ENCODE results near the gene CPNE4.
"Not testable (repeated sequence)": the region's sequence is repeated elsewhere in the genome, so short reads cannot be mapped to it uniquely, and the experiment has no call there.

CPNE4 gene

DNA sequence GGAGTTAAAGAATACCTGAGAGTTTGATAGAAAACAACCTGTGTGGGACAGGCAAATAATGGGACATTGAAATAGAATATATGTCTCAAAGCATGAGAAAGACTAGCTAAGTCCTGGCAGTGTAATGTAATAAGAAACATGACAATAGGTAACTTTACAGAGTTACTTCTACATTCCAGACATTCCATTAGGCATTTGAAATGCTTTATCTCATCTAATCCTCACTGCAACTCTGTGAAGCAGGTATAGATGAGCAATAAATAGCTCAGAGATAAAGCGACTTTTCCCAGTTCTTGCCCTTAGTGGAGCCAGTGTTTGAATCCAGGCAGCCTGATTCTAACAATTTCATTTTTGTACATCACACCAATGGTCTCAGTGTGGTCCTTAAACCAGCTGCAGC is 76.8 kb downstream of the CPNE4 start:
- no peak for DNase-seq (ENCODE audit: low read depth)

DNA sequence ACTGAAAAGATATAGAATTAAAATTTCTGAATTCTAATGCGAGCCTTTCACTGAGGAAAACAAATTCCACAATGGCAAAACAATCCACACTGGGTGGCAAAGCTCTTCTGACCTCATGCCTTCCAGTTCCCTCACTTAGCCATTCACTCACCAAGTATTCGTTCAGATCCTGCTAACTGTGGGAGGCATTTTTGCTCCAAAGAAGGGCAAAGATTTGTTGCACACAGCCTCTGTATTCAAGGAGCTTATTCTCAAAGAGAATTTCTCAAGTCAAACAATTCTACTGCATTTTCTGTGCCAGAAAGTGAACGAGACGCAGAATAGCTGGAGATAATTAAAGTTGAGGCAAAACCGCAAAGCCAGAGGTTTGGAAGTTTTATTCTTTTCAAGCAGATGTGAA is 77.3 kb downstream of the CPNE4 start:
- no peak for DNase-seq (ENCODE audit: low read depth)

DNA sequence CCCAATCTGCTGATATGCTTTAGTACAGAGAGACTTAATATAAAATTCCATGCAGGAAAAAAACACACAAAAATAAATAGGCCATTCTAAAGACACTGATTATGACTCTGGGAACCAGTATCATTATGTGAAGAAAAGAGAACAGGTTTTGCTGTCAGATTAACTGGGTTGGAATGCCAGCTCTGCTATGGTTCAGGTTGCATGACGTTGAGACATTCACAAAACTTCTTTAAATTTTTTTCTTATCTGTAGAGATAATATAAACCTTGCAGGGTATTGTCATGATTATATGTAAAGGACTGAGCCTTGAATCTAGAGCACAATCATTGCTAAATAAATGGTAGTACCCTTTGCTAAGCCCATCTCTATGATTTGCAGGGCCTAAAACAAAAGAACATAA is 86.0 kb downstream of the CPNE4 start:
- no peak for DNase-seq (ENCODE audit: low read depth)

DNA sequence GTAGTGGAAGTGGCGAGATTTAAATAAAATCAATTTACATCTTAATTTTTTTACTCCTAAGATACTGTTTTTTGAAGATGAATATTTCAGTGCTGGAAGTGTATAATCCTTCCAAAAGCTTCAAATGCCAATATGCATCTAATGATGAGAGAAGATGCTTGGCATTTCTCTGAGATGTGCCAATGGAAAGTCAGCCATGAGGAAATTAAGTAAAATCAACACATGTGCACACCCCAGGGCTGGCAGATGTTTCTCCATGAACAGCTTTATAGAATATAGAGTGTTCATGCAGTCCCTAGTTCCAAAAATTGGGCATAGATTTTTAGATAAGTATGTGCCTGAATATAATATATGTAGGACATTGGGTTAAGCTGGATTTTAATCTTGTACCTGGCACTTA is 90.1 kb downstream of the CPNE4 start:
- DNase-seq (ENCODE audit: low read depth), result no peak

DNA sequence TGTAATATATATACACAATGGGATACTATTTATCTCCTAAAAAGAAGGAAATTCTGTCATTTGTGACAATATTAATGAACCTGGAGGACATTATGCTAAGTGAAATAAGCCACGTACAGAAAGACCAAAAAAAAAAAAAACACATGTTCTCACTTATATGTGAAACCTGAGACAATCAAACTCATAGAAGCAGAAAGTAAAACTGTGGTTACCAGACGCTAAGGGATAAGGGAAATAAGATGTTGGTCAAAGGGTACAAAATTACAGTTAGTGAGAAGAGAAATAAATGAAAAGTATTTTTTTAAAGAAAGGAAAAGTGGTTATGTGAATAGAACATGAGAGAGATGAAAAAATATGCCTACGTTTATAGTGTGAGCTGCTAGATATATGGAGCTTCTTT is 101.1 kb downstream of the CPNE4 start:
- DNase-seq (ENCODE audit: low read depth), result no peak

DNA sequence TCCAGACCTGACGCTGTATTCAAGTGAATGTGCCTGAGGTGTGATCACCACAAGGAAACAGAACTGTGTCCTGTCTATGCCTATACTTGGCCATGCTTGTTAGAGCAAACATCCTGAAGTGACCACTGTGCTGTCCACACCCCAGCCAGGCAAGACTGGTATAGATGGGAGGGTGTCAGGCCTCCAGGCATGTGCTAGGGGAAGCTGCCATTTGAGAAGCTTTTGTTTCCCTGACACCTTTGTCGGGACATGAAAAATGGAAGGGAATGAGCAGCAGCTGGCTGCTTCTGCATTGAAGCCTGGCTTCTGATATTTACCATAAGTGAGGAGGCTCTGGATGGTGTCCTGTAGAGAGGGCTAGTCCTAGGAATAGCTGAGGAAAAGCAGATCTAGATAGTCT is 106.2 kb downstream of the CPNE4 start:
- DNase-seq (ENCODE audit: low read depth), result no peak

DNA sequence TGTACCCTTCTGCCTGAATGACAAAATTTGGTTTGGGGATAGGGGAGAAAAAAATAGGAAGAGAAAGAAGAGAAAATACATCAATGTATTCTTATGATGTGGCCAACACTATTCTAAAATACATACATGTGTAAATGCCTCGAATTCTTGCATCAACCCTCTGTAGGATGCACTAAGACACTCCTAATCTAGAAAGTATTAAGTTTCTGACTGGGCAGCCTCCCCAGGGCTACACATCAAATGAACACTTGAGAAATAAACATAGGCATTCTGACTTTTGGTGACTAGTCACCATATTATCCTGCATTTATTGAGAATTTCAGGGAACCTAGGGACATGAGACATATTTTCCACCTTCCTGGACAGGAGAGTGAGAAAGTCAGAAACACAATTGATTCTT is 109.2 kb downstream of the CPNE4 start:
- DNase-seq (ENCODE audit: low read depth), result no peak

DNA sequence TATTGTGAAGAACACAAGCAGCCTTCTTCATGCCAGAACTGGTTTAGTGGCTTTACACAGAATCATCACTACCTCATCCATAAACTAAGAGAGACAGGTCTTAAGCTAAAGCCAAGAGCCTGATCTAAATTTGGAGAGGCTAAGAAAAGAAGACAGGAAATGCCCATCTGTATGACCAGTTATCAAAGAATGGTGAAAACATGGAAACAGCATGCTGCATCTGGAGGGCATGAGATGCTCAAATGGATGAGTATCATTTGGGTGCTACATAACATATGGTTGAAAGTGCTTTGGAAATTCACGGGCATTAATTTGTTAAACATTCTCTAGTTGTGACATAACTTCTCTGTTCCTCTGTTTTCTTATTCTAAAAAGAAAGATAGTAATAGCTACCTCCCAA is 112.5 kb downstream of the CPNE4 start:
- no peak for DNase-seq (ENCODE audit: low read depth)

DNA sequence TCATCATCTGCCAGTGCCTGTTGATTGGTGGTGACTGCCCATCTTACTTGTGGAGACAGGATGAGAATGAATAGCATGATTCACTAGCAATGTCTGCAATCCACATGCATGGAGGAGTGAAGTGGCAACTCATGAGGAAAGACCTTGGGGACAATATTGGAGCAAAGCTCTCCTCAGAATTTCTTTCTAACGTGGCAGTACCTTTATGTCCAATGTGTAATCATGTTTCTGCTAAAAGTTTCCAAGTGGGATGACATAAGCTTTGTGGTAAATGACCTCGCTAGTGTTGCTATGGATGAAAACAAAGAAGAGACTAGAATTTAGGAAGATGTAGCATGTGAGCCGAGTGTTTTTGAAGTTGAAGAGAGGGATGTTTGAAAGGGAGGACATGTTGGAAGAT is 117.8 kb downstream of the CPNE4 start:
- no peak for DNase-seq (ENCODE audit: low read depth)

DNA sequence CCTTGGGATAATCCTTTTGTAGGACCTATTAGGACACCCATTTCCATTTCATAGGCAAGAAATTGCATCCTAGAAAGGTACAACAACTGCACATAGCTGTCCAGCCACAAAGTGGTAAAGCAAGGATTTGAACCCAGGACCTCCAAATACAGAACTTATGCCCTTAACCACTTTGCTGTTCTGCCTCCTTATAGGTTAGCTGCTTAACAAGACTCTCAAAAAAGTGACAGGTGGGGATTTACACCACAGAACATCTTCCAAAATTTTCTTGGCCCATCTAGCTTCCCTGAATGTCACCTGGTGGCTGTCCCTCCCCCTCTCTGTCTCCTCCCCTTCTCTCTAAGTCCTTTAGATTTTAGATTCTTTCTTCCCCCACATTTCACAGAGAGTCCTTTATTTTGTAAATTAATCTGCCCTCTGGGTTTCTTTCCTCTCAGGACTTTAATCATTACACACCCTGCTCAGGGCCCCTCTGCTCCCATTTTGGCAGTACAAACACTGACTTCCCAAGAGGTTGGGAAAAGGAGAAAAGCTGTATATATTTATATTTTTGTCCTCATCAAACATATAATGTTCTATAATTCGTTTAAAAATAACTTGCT is 120.6 kb downstream of the CPNE4 start:
- no peak for DNase-seq (ENCODE audit: low read depth)

DNA sequence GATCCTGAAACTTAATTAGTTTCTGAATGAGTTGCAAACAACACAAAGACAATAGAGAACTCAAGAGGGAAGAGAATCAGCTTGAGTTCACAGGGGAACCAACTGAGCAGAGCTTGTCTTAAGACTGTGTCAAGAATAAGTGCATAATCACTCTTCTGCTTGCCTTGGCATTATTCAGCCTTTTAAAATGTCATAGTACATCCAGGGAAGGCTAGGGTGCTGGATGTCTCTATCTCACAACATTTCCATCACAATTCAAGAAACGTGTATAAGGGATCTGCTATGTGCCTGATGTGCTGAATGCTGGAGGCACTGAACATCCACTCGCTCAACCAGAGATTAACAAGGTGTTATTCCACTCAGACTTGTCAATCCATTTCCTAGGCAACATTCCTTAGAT is 122.6 kb downstream of the CPNE4 start:
- no peak for DNase-seq (ENCODE audit: low read depth)

DNA sequence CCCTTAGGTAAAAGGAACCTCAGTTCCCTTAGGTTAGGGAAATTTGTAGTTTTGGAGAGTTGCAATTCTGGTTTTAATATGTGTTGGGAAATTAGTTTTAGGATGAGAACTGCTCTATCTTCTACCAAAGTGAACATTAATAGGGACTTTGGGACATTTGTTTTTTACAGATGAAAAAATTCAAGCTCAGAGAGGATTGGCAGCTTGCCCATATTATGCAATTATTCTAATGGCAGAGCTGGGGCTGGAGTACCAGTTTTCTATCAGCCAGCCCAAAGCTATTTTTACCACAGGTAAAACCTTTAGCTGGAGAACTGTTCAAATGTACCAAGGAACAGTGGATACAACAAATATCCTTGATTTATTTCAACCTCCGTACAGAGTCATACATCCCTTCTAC is 127.0 kb downstream of the CPNE4 start:
- no peak for DNase-seq (ENCODE audit: low read depth)

DNA sequence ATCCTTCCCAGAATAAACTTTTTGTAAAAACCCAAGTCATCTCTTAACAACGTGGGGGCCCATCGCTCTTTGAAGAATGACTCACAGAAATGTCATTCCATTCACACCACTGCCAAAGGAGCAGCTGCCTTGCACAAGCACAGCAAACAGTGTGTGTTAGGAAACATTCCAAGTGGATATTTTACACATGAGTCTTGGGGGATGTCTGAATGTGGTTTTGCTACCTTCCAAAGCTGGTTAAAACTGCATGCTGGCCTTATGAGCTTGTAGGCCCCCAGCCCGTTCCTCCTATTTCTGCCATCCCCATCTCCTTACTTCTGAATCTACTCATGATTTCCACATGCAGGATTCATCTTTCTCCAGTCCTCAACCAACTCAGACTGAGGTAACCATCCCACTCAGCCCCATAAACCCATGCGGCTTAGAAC is 130.8 kb downstream of the CPNE4 start:
- DNase-seq (ENCODE audit: low read depth), result no peak

DNA sequence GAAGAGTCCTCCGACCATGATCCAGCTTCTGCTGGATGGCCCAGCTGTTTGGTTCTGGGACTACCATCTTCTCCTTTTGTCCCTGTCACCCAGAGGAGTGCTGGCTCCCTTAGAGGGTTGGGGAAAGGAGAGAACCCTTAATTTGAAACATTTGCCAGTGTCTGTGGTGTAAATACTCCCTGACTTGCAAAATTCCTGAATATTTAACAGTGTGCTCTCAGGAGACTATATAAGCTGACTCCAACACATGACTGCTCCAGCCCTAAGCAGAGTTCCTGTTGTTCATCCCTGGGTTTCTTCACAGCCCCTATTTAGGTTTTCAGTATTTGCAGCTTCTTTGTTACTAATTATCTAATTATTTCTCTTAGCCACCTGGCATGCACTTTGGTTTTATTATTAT is 133.1 kb downstream of the CPNE4 start:
- DNase-seq (ENCODE audit: low read depth), result no peak

DNA sequence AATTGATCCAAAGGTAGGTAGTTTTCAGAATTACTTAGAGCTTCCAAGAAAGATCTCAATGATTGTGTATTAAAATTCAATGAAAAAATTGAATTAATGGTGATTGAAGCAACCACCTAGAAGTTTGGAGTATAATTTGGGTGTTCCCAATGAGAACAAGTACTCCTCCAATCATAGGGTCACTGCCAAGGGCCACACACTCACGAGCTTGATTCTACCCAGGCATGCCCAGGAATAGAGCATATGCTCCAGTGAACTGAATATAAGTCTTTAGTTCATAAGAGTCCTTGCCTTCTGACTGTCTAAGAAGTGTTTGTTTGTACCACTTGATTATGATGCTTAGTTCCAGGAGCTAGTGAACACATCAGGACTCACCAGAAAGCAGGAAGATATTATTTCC is 133.9 kb downstream of the CPNE4 start:
- no peak for DNase-seq (ENCODE audit: low read depth)

DNA sequence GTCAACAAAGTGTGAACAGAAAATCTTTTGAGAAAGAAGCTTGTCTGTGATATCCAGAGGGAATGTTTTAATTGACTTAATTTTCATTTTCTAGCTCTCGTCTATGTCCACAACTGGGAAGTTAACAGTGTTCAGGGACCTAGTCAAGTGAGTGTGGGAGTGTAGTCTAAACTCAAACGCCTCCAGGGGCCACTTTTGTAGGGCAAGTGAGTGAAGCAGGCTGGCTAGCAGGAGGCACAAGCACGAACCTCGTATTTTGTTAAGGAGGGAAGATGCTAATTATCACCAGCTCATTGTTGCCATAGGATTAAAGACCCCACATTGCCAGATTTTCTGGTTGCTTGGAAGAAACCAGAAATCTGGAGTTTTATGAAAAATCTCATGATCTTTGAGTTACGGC is 135.8 kb downstream of the CPNE4 start:
- DNase-seq (ENCODE audit: low read depth), result no peak

DNA sequence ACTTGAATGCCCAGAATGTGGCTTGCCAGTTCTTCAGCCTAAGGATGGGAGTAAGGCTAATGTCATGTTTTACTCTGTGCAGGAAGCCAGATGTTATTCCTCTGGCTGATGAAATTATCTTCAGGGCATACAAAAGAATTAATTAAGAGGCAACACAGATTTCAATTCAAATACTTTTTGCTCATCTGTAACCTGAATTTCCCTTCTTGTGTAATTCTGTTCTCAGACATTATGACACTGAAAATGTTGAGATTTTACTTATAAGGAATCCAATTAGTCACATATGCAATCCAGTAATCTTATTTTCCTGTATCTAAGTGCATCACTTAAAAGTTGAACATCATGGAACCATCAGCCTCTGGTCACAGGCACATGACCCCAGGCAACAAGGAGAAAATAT is 136.5 kb downstream of the CPNE4 start:
- no peak for DNase-seq (ENCODE audit: low read depth)

DNA sequence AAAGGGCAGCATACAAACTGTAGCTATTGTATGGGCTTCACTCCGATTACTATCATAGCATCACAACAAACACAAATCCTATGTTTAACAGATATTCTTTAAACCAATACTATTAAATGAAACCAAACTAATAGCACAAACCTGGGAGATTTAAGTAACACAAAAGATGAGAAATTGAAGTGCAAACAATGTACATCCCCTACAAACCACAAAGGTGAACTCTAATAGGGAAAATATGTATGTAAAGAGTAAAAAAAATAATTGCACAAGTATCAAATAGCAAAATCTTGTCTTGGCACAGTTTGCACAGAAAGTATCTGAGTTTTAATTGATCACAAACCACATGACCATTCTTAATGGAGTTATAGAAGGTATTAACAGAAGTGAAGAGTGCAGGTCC is 138.5 kb downstream of the CPNE4 start:
- DNase-seq (ENCODE audit: low read depth), result no peak

DNA sequence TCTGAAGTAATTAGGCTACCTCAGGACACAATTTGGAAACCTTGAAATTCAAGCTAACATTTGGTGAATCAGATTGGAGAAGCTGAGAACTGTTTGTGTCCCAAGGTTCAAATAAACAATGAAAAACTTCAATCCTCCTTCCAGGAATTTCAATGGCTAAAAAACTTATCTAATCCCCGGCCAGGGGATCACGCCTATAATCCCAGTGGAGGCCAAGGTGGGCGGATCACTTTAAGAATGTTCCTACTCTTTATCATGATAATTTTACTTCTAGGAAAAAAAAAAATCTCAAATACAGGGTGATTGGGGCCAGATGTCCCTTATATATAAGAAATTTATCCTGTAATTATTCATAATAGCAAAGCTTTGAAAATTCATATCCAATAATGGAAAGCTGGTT is 139.0 kb downstream of the CPNE4 start:
- no peak for DNase-seq (ENCODE audit: low read depth)

DNA sequence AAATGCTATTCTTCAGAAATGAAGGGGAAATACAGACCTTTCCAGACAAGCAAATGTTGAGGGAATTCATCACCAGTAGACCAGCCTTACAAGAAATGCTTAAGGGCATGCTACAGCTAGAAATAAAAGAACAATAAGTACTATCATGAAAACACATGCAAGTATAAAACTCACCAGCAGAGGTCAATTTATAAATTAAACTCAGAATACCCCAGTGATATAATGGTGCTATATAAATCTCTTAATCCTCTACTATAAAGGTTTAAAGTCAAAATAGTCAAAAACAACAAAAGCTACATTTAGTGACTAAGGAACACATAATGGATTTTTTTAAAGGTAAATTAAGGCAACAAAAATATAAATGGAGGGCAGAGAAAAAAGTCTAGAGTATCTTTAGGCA is 142.5 kb downstream of the CPNE4 start:
- DNase-seq (ENCODE audit: low read depth), result no peak

DNA sequence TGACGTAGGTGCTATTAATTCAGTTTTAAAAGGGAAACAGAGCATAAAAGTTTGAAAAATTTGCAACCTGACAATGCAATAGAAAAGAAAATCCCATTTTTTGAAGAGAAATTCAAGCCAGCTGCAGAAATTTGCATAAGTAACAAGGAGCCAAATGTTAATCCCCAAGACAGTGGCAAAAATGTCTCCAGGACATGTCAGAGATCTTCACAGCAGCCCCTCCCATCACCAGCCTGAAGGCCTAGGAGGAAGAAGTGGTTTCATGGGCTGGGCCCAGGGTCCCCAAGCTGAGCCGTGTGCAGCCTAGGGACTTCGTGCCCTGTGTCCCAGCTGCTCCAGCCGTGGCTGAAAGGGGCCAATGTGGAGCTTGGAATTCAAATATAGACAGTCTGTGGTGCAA is 148.9 kb downstream of the CPNE4 start:
- DNase-seq (ENCODE audit: low read depth), result not testable (repeated sequence)

DNA sequence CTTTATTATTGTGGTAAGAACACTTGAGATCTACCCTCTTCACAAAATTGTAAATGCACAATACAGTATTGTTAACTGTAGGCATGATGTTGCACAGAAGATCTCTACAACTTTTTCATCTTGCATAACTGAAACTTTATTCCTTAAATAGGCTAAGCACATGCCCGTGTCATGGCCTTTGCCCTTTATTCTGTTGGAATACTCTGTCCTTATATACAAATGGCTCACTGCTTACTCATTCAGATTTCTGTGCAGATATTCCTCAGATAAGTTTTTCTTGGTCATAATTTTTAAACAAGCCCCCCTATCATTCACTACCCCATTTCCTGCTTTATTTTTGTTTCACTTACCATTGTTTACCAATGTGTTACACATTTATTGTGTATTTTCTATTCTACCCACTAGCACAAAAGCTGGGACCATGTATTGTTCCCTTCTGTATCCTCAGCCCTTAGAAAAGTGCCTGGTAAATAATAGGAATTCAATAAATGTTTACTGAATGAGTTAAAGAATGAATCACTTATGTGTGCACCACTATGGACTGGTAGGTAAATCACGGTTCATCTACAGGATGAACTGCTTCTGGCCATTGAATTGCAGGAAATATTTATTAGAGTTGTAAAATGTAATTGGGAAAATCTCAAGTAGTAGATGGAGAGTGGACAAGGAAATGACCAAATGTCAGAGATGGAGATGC is 151.0 kb downstream of the CPNE4 start:
- no peak for DNase-seq (ENCODE audit: low read depth)

DNA sequence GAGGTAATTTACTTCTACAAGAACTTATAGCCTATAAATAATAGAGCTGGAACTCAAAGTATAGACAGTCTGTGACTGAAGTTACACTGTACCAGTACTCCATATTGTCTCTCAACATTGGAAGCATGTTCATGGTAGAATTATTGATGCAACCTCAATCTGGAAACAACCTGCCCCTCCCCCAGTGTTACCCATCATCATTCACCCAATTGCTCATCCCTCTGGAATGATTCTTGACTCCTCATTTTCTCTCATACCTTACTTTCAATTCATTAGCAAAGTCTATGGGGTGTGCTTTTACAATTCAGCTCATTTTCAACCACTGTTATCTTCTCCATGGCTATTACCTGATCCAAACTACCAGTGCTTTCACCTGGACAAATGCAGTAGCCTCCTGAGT is 151.7 kb downstream of the CPNE4 start:
- DNase-seq (ENCODE audit: low read depth), result no peak

DNA sequence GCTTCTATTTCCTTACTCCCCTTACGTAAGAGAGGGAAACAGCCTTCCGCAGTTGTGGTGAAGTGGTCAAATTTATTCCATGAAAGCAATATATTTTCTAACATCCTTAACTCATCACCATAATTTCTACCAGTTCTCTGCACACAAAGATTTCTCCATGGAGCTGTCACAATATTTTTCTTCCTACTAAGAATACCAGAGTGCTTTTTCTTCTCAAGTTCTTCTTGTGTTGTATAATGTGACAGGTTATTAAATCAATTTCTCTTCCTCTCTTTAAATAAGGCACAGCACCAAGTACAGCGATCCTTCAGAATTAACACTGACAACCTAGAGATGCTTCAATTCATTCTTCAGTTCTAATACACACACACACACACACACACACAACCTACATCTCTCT is 153.0 kb downstream of the CPNE4 start:
- no peak for DNase-seq (ENCODE audit: low read depth)

All from activated T-cell treated with anti-CD3 and anti-CD28 coated beads for 24 hours (primary cell).